GM12878 (cell line): Measurements from ENCODE around the gene SPTLC3.

Experiments
- BRCA1 ChIP-seq: IDR thresholded peaks from 2 replicates; pipeline ENCODE4 v1.6.1; 2011; ENCODE audit warnings: low read depth, low read length, improper control_type of control experiment
- EZH2 ChIP-seq: IDR thresholded peaks from 2 replicates; pipeline ENCODE4 v1.6.1; 2012; ENCODE audit warnings: low read depth, mild to moderate bottlenecking, control low read depth, inconsistent platforms, low read length, borderline replicate concordance; ENCODE audit not compliant: control insufficient read depth
- KAT2A ChIP-seq: conservative IDR thresholded peaks from 2 replicates; pipeline ENCODE4 v1.6.1; 2011; ENCODE audit warnings: low read depth, low read length; ENCODE audit not compliant: control insufficient read depth
- NR2C2 ChIP-seq: IDR thresholded peaks from 2 replicates; pipeline ENCODE4 v1.6.1; 2011; ENCODE audit warnings: borderline replicate concordance, low read depth; ENCODE audit not compliant: control insufficient read depth, insufficient read length
- NRF1 ChIP-seq: conservative IDR thresholded peaks from 2 replicates; pipeline ENCODE4 v1.6.1; 2011; ENCODE audit warnings: mild to moderate bottlenecking, low read depth, low read length, improper control_type of control experiment
- POLR2A ChIP-seq: IDR thresholded peaks from 2 replicates; pipeline ENCODE4 v1.6.1; 2011; ENCODE audit warnings: low read depth, mild to moderate bottlenecking, low read length
- TF ChIP-seq, protein P1 (sequence below): fragments of 450-650 bp; IDR thresholded peaks from 2 replicates; pipeline ENCODE4 v1.6.1; 2017; ENCODE audit warnings: antibody characterized with exemption, mild to moderate bottlenecking, moderate library complexity
- TF ChIP-seq, protein P2 (sequence below), 3 experiments: IDR thresholded peaks in 2 of 3; conservative IDR thresholded peaks in 1 of 3; 2 replicates each; pipeline ENCODE4 v1.5.1; 2011; ENCODE audit warnings: low read depth in 3 of 3, low read length in 3 of 3, mild to moderate bottlenecking in 3 of 3, control low read depth in 2 of 3, moderate library complexity in 2 of 3, inconsistent platforms in 1 of 3, mixed read lengths in 1 of 3; ENCODE audit not compliant: control insufficient read depth in 2 of 3, insufficient read depth in 1 of 3; ENCODE audit errors: extremely low read depth in 1 of 3

DNA sequence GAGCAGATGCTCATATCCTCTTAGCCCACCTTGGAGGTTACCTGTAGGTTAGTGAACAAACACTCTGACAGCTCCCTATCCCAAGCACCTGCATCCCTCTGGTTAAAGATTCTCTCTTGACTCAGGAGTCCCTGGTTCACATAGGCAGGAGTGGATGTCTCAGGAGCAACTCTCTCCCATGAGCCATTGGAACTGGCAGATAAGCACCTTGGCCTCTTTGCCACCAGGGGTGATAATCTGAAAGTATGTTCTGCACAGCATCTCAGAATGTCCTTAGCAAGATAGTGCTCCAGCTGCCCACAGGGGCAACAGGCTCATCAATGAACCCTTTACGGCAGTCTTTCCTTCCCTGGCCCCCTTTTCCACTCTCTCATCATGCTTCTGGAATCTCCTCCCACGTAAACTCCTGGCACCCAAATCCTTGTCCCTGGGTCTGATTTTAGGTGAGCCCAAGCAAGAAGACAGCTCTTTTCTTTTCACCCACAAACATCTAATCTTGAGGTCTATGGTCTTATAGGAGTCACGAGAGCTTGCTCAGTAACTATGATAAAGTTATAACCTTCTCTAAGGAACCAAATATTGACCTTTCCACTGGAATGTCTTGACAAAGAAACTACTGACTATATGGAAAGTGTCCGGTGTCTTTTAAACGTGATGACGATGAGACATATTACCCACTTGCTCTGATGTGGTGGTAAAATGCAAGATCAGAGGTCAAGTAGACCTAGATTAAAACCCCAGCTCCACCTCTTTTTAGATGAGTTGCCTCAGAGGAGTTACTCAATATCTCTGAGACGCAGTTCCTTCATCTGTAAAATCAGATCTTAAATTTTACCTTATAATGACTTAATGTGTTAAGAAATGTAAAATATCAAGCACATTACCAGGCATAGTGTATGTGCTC, 172.5 kb downstream of the SPTLC3 start:
- TF ChIP-seq, protein P1, sequence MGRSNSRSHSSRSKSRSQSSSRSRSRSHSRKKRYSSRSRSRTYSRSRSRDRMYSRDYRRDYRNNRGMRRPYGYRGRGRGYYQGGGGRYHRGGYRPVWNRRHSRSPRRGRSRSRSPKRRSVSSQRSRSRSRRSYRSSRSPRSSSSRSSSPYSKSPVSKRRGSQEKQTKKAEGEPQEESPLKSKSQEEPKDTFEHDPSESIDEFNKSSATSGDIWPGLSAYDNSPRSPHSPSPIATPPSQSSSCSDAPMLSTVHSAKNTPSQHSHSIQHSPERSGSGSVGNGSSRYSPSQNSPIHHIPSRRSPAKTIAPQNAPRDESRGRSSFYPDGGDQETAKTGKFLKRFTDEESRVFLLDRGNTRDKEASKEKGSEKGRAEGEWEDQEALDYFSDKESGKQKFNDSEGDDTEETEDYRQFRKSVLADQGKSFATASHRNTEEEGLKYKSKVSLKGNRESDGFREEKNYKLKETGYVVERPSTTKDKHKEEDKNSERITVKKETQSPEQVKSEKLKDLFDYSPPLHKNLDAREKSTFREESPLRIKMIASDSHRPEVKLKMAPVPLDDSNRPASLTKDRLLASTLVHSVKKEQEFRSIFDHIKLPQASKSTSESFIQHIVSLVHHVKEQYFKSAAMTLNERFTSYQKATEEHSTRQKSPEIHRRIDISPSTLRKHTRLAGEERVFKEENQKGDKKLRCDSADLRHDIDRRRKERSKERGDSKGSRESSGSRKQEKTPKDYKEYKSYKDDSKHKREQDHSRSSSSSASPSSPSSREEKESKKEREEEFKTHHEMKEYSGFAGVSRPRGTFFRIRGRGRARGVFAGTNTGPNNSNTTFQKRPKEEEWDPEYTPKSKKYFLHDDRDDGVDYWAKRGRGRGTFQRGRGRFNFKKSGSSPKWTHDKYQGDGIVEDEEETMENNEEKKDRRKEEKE: no peak
- TF ChIP-seq EZH2 (no peak), POLR2A (no peak), NRF1 (no peak), KAT2A (no peak), BRCA1 (no peak), NR2C2 (no peak)
- TF ChIP-seq, protein P2, sequence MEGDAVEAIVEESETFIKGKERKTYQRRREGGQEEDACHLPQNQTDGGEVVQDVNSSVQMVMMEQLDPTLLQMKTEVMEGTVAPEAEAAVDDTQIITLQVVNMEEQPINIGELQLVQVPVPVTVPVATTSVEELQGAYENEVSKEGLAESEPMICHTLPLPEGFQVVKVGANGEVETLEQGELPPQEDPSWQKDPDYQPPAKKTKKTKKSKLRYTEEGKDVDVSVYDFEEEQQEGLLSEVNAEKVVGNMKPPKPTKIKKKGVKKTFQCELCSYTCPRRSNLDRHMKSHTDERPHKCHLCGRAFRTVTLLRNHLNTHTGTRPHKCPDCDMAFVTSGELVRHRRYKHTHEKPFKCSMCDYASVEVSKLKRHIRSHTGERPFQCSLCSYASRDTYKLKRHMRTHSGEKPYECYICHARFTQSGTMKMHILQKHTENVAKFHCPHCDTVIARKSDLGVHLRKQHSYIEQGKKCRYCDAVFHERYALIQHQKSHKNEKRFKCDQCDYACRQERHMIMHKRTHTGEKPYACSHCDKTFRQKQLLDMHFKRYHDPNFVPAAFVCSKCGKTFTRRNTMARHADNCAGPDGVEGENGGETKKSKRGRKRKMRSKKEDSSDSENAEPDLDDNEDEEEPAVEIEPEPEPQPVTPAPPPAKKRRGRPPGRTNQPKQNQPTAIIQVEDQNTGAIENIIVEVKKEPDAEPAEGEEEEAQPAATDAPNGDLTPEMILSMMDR (IDR thresholded peaks at IDR 0.05 in 2 of 3, conservative IDR thresholded peaks at IDR 0.05 in 1 of 3; ENCODE audit: control insufficient read depth in 2 of 3, extremely low read depth in 1 of 3, insufficient read depth in 1 of 3, low read depth in 3 of 3, low read length in 3 of 3): no peak
